ENCODE results near the gene ZNF414.

ZNF414 gene

DNA sequence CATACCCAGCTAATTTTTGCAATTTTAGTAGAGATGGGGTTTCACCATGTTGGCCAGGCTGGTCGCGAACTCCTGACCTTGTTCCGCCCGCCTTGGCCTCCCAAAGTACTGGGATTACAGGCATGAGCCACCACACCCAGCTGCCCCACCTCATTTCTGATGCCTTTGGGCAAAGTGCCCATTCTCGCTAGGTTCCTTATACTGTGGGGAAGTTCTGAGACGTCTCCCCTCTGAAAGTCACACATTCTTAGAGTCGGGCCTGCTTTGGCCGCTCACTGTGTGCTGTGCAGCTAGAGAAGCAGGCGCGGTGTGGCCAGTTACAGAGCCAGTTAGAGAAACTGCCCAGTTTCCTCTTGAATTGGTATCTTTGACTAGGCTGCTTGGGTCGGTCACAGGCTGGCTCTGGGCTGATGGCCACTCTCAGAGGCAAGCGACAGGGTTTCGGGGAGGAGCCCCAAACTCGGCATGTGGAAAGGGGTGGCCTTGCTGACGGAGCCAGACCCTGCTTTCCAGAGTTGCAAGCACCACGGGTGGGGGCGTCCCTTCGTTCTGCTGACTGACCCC lies 29.6 kb downstream of the ZNF414 start:
- no peak overlapping the region for H3K4me3 ChIP-seq (ENCODE audit: low read depth, low read length)
- TF ChIP-seq, protein P1, sequence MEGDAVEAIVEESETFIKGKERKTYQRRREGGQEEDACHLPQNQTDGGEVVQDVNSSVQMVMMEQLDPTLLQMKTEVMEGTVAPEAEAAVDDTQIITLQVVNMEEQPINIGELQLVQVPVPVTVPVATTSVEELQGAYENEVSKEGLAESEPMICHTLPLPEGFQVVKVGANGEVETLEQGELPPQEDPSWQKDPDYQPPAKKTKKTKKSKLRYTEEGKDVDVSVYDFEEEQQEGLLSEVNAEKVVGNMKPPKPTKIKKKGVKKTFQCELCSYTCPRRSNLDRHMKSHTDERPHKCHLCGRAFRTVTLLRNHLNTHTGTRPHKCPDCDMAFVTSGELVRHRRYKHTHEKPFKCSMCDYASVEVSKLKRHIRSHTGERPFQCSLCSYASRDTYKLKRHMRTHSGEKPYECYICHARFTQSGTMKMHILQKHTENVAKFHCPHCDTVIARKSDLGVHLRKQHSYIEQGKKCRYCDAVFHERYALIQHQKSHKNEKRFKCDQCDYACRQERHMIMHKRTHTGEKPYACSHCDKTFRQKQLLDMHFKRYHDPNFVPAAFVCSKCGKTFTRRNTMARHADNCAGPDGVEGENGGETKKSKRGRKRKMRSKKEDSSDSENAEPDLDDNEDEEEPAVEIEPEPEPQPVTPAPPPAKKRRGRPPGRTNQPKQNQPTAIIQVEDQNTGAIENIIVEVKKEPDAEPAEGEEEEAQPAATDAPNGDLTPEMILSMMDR (IDR thresholded peaks at IDR 0.05; ENCODE audit: borderline replicate concordance, insufficient read depth, low read depth, low read length), result no peak

DNA sequence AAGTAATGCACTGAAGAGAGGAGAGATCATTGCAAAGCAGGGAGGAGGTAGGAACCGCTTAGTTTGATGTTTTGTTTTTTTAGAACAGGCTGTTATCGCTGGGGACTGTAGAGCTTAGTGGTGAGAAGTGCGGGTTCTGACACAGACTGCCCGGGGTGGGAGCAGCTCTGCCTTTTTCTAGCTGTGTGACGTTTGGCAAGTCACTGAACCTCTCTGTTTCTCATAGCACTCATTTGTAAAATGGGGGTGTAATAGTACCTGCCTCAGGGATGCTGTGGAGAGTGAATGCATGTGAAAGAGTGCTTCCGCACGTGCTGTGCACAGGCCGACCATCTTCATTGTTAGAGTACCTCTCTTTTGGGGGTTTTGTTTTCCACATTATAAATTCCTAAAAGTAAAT lies 30.8 kb downstream of the ZNF414 start:
- TF ChIP-seq, protein P1 (IDR thresholded peaks at IDR 0.05; ENCODE audit: borderline replicate concordance, insufficient read depth, low read depth, low read length), result no peak
- H3K4me3 ChIP-seq (ENCODE audit: low read depth, low read length), result no peak overlapping the region

DNA sequence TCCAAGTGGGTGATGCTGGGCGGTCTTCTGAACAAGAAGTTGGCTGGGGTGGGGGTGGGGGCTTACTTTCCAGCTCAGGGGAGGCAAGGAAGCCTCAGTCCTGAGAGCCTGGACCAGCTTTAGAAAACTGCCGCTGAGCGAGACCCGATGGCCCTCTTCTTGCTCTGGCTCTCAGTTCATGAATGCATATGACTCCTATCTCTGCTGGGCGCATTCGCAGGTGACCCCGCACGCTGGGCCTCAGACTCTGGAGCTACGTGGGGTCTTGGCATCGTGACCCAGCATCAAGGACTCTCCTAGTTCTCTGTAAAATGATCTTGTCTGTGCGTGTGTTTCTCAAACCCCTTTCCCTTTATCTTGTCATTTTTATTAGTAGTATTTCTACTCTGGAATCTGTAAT lies 31.3 kb downstream of the ZNF414 start:
- no peak overlapping the region for H3K4me3 ChIP-seq (ENCODE audit: low read depth, low read length)
- TF ChIP-seq, protein P1 (IDR thresholded peaks at IDR 0.05; ENCODE audit: borderline replicate concordance, insufficient read depth, low read depth, low read length), result no peak

GRCh38 chr19:8481616-8482015 lies 32.4 kb downstream of the ZNF414 start:
- TF ChIP-seq, protein P1 (IDR thresholded peaks at IDR 0.05; ENCODE audit: borderline replicate concordance, insufficient read depth, low read depth, low read length), result no peak
- no peak overlapping the region for H3K4me3 ChIP-seq (ENCODE audit: low read depth, low read length)

GRCh38 chr19:8481201-8481600 lies 32.8 kb downstream of the ZNF414 start:
- H3K4me3 ChIP-seq (ENCODE audit: low read depth, low read length), result no peak overlapping the region
- TF ChIP-seq, protein P1 (IDR thresholded peaks at IDR 0.05; ENCODE audit: borderline replicate concordance, insufficient read depth, low read depth, low read length), result no peak

- TF ChIP-seq, protein P1 (IDR thresholded peaks at IDR 0.05; ENCODE audit: borderline replicate concordance, insufficient read depth, low read depth, low read length), result no peak
- no peak overlapping the region for H3K4me3 ChIP-seq (ENCODE audit: low read depth, low read length)
Measured at GRCh38 chr19:8478598-8478997, 35.4 kb downstream of the ZNF414 start.

- TF ChIP-seq, protein P1 (IDR thresholded peaks at IDR 0.05; ENCODE audit: borderline replicate concordance, insufficient read depth, low read depth, low read length), result no peak
- H3K4me3 ChIP-seq (ENCODE audit: low read depth, low read length), result no peak overlapping the region
Measured at GRCh38 chr19:8477889-8478288, 36.1 kb downstream of the ZNF414 start.
